Cardiac muscle cell (in vitro differentiated cells and primary cell): ENCODE results near the gene FNDC3B. TPM values are rescaled to one million over a fixed set of nuclear protein-coding genes. Genes with fewer than 3 reads are reported as not detected.
"Not testable (repeated sequence)": the region's sequence is repeated elsewhere in the genome, so short reads cannot be mapped to it uniquely, and the experiment has no call there.

Source experiments
- DNase-seq, 2 donors: peaks; one replicate each; pipeline versions ENCODE4 v3.0.0 to v3.0.0-alpha.2; 2010 to 2017; ENCODE audit warnings: low read depth in 1 of 2, low spot score in 1 of 2
- H3K27ac ChIP-seq: fragments of 200-600 bp; sonication (generic); 2 replicates; pipeline ENCODE4 v1.5.1; 2016
- H3K27me3 ChIP-seq: fragments of 200-600 bp; sonication (generic); 2 replicates; pipeline ENCODE4 v1.6.0; 2016; ENCODE audit warnings: control low read depth
- H3K36me3 ChIP-seq: fragments of 200-600 bp; sonication (generic); 2 replicates; pipeline ENCODE4 v1.5.1; 2016; ENCODE audit warnings: control low read depth
- H3K4me1 ChIP-seq: fragments of 200-600 bp; sonication (generic); 2 replicates; pipeline ENCODE4 v1.8.1; 2017; ENCODE audit warnings: low read depth, mild to moderate bottlenecking, mixed run types
- H3K4me3 ChIP-seq: fragments of 200-600 bp; sonication (generic); 2 replicates; pipeline ENCODE4 v1.5.1; 2016; ENCODE audit warnings: mild to moderate bottlenecking
- H3K9me3 ChIP-seq: fragments of 200-600 bp; sonication (generic); 2 replicates; pipeline ENCODE4 v1.5.1; 2017; ENCODE audit warnings: low read depth, mild to moderate bottlenecking, control low read depth
- polyA plus RNA-seq: library from polyadenylated mRNA; unstranded; fragments of >200 nt; fragmentation: Nextera tagmentation; extraction: Ambion mirVana; gene quantifications from 2 replicates; pipeline ENCODE4 v1.2.1, GENCODE V29; 2016
- total RNA-seq: library from RNA; depleted of rRNA; stranded (reverse); fragments of >200 nt; gene quantifications from 2 replicates; pipeline ENCODE4 v1.2.3, GENCODE V29; 2016
- TF ChIP-seq, protein P1 (sequence below): IDR thresholded peaks from 2 replicates; pipeline ENCODE4 v1.5.1; 2012; ENCODE audit warnings: low read depth, mild to moderate bottlenecking, low read length

The FNDC3B gene
- total and polyA plus RNA-seq, 2 experiments from 2014 or later = 55.2 to 62.3 TPM

DNA sequence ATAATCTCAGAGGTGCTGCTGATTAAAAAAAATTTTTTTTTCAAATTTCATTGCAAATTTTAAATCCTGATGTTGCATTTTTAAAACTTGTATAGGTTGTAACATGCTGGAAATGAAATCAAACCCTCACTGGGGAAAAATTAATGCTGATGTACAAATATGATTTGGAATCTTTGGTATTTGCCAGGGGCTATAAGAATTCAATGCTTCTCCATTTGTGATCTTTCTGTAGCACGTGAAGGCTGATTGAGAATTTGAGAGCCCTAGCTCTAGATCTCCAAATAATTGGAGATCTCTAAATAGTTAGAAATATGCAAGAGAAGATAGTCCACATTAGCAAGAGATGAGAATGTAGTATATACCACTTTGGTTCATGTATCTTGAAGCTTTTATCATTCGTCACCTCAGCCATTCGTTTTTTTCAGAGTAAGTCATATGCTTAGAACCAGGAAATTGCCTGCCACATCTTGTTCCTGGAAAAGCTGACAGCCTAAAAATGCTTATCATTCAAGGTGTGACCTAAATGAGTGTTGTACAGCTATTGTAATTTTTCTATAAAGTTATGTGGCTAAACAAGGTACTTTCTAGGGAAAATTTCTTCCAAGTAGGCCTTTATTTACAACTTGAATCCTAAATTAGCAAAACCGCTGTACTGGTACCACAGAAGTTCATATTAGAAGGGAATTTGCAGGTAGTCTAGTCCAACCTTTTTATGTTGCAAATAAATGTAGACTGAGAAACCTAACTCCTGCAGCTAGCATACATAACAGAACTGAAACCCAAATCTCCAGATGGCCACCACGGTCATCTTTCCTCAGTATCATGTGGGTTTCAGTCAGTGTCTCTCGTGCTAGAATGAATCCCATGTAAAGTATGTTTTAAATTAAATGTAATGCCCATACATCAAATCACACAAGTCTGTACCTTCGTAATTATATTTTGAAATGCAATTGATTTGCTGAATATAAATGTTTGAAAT lies 48.5 kb downstream of the FNDC3B start:
- no peak for DNase-seq
- Histone ChIP-seq H3K9me3 (no peaks in the 10 kb centered on the region), H3K27me3 (no peaks in the 10 kb centered on the region), H3K36me3 (no peaks in the 10 kb centered on the region), H3K4me1 (peaks cover 40% of the 10 kb centered on the region), H3K27ac (peak overlapping the region; percentile 45), H3K4me3 (no peak overlapping the region)
- TF ChIP-seq, protein P1, sequence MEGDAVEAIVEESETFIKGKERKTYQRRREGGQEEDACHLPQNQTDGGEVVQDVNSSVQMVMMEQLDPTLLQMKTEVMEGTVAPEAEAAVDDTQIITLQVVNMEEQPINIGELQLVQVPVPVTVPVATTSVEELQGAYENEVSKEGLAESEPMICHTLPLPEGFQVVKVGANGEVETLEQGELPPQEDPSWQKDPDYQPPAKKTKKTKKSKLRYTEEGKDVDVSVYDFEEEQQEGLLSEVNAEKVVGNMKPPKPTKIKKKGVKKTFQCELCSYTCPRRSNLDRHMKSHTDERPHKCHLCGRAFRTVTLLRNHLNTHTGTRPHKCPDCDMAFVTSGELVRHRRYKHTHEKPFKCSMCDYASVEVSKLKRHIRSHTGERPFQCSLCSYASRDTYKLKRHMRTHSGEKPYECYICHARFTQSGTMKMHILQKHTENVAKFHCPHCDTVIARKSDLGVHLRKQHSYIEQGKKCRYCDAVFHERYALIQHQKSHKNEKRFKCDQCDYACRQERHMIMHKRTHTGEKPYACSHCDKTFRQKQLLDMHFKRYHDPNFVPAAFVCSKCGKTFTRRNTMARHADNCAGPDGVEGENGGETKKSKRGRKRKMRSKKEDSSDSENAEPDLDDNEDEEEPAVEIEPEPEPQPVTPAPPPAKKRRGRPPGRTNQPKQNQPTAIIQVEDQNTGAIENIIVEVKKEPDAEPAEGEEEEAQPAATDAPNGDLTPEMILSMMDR = no peak

DNA sequence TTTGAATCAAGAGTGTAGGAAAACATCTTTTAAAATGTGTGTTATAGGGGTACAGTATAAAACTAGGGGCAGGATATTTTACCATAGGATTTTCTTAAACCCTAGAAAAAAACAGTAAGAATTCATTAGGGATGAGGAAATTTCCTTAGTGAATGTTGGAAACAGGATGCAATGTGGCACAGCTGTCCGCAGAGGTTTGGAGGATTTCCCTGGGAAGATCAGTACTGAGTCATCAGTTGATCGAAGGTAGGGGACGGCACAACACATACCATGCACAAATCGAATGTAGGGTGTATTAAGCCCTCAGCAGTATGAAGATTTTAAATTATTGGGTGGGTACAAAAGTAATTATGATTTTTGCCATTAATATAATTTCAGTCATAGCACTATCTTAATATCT lies 49.9 kb downstream of the FNDC3B start:
- Histone ChIP-seq H3K9me3 (no peaks in the 10 kb centered on the region), H3K27ac (peak overlapping the region; percentile 8), H3K36me3 (no peaks in the 10 kb centered on the region), H3K4me3 (no peak overlapping the region), H3K4me1 (peaks cover 40% of the 10 kb centered on the region), H3K27me3 (no peaks in the 10 kb centered on the region)
- DNase-seq = peak in 1 of 2 donors; percentile 64
- TF ChIP-seq, protein P1 = no peak

DNA sequence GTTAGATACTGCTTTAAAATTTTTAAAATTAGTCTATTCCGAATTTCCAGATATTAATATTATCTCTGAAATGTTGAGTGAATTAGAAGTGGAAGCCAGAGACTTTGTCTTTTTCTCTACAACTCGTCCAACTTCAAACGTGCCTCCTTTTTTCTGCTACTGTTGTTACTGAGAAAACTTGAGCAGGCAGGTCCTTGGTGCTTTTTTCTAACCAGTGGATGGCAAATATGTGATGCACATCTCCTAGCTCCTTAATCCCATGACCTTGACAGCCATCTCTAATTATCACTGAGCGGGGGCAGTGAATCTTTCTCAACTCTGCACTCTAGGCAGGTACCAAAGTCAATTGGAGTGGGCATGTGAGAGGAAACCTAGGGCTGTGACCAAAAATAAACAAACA lies 50.7 kb downstream of the FNDC3B start:
- no peaks in the 10 kb centered on the region for H3K9me3 ChIP-seq
- H3K27ac ChIP-seq = peak overlapping the region; percentile 63
- TF ChIP-seq, protein P1 = no peak
- H3K27me3 ChIP-seq = no peaks in the 10 kb centered on the region
- no peak overlapping the region for H3K4me3 ChIP-seq
- H3K36me3 ChIP-seq = no peaks in the 10 kb centered on the region
- H3K4me1 ChIP-seq = peaks cover 40% of the 10 kb centered on the region
- no peak for DNase-seq

DNA sequence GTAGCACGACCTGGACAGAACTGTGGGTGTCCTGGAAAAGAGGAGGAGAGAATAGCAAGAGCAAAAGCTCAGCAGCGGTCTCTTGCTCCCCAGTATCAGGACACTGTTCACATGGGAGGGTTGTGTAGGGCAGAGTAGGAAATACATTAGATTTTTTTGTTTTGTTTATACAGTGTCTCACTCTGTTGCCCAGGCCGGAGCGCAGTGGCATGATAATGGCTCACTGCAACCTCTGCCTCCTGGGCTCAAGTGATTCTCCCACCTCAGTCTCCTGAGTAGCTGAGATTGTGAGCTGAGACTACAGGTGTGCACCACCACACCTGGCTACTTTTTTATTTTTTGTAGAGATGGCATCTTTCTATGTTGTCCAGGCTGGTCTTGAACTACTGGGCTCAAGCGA lies 53.3 kb downstream of the FNDC3B start:
- H3K27me3 ChIP-seq = no peaks in the 10 kb centered on the region
- no peak for DNase-seq
- H3K27ac ChIP-seq = peak overlapping the region; percentile 63
- TF ChIP-seq, protein P1 = no peak
- H3K36me3 ChIP-seq = no peaks in the 10 kb centered on the region
- H3K9me3 ChIP-seq = no peaks in the 10 kb centered on the region
- no peak overlapping the region for H3K4me3 ChIP-seq
- peaks cover 52% of the 10 kb centered on the region for H3K4me1 ChIP-seq

DNA sequence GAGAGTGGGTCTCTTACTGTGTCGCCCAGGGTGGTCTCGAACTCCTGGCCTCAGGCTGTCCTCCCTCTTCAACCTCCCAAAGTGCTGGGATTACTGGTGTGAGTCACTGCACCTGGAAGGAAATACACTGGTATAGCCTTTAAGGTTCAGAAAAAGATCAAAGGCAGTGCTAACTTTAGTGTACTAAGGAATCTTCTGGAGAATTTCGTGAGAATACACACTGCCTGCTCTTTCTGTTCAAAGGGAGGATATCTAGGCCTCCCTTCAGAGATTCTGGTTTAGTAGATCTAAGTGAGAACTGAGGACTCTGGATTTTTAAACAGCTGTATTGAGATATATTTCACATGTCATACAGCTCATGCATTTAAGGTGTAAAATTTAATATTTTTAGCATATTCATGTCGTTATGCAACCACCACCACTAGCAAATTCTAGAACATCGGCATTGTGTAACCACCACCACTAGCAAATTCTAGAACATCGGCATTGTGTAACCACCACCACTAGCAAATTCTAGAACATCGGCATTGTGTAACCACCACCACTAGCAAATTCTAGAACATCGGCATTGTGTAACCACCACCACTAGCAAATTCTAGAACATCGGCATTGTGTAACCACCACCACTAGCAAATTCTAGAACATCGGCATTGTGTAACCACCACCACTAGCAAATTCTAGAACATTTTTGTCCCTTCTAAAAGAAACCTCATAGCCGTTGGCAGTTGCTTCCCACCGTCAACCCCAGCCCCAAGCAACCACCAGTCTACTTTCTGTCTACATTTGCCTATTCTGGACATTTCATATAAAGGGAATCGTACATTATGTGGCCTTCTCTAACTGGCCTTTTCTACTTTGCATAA lies 54.4 kb downstream of the FNDC3B start:
- not testable (repeated sequence) for H3K27me3 ChIP-seq, H3K4me3 ChIP-seq, DNase-seq, H3K9me3 ChIP-seq, H3K36me3 ChIP-seq
- Histone ChIP-seq H3K4me1 (peaks cover 58% of the 10 kb centered on the region), H3K27ac (peak overlapping the region; percentile 75)
